ENCODE data around the gene STK10. TPM values are rescaled to one million over a fixed set of nuclear protein-coding genes. Genes with fewer than 3 reads are reported as not detected.

STK10 gene
- total RNA-seq, 2 donors from 2014 or later: 14.3 to 17.9 TPM

DNA sequence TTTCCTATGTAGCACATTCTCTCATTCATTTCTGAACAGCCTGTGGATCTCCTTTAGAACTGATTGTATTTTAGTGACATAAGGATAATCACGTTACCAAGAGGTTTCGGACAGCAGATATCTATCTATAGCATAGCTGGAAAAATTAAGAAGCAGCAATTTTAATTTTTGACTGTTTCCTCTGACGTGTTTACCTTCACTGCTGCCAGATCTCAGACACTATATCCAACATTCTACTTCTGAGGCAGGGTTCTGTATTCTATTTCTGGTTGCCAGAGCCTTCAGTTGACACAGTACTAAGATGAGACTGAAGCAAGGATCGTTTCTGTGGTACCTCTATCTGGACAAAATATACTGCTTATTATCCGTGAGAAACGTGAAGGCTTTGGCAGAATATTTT, 5.8 kb upstream of the STK10 start, which contains the start of gene EFCAB9:
EFCAB9 (plus strand) TSS at position 301 of the 400 bp plus-strand sequence; CDS start at position 302, 1 bp downstream.
- no peak within 1 kb of the TSS for H3K9ac ChIP-seq (ENCODE audit: extremely low read depth, low read length, poor library complexity, severe bottlenecking)
- peaks cover 6% of the 10 kb centered on the region for H3K9me3 Mint-ChIP-seq
- DNase-seq: no peak
- H3K4me1 ChIP-seq (ENCODE audit: control insufficient read depth, insufficient read depth, low read length): no peaks in the 10 kb centered on the region
- H3K36me3 Mint-ChIP-seq (ENCODE audit: low read depth): no peaks in the 10 kb centered on the region
- WGBS, 2 experiments (ENCODE audit: insufficient coverage in 1 of 2, insufficient read length in 1 of 2): 89 to 93% methylated on average over 6 of the region's 6 CpGs
- H3K27me3 Mint-ChIP-seq (ENCODE audit: insufficient read depth): peaks cover 7% of the 10 kb centered on the region
- H3K4me3 Mint-ChIP-seq: no peak within 1 kb of the TSS
- TF ChIP-seq, protein P1, sequence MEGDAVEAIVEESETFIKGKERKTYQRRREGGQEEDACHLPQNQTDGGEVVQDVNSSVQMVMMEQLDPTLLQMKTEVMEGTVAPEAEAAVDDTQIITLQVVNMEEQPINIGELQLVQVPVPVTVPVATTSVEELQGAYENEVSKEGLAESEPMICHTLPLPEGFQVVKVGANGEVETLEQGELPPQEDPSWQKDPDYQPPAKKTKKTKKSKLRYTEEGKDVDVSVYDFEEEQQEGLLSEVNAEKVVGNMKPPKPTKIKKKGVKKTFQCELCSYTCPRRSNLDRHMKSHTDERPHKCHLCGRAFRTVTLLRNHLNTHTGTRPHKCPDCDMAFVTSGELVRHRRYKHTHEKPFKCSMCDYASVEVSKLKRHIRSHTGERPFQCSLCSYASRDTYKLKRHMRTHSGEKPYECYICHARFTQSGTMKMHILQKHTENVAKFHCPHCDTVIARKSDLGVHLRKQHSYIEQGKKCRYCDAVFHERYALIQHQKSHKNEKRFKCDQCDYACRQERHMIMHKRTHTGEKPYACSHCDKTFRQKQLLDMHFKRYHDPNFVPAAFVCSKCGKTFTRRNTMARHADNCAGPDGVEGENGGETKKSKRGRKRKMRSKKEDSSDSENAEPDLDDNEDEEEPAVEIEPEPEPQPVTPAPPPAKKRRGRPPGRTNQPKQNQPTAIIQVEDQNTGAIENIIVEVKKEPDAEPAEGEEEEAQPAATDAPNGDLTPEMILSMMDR (conservative IDR thresholded peaks at IDR 0.05): no peak
- H3K4me1 Mint-ChIP-seq: peaks cover 10% of the 10 kb centered on the region
- no peaks in the 10 kb centered on the region for H3K27me3 ChIP-seq (ENCODE audit: control insufficient read depth, insufficient read depth, low read length, poor library complexity, severe bottlenecking)
- H3K4me3 ChIP-seq (ENCODE audit: low read length): no peak within 1 kb of the TSS
- no peak within 1 kb of the TSS for H3K27ac Mint-ChIP-seq
- H3K27ac ChIP-seq (ENCODE audit: low read depth, low read length): no peak within 1 kb of the TSS
- H3K36me3 ChIP-seq (ENCODE audit: control insufficient read depth, insufficient read depth, low read length): no peaks in the 10 kb centered on the region
- no peaks in the 10 kb centered on the region for H3K9me3 ChIP-seq (ENCODE audit: control insufficient read depth, low read length)

DNA sequence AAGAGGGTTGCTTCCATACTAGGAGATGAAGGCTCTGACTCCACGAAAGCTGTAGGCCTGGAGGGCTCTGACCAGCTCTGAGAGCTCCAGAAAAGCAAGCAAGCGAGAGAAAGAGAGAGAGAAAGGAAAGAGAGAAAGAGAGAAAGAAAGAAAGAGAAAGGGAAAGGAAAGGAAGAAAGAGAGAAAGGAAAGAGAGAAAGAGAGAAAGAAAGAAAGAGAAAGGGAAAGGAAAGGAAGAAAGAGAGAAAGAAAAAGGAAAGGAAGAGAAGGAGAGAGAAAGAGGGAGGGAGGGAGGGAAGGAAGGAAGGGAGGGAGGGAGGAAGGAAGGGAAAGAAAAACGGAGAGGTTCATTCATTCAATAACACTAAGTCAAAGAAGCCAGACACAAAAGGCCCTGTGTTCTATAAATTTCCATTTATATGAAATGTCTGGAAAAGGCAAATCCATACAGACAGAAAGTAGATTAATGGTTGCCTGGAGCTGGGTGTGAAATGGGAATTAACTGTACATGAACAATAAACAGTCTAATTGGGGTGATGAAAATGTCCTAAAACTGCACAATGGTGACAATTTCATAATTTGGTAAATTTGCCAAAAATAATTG, 1.8 kb upstream of the STK10 start:
- Histone ChIP-seq H3K27me3 (ENCODE audit: control insufficient read depth, insufficient read depth, low read length, poor library complexity, severe bottlenecking) (no peaks in the 10 kb centered on the region), H3K36me3 (ENCODE audit: control insufficient read depth, insufficient read depth, low read length) (no peaks in the 10 kb centered on the region), H3K9ac (ENCODE audit: extremely low read depth, low read length, poor library complexity, severe bottlenecking) (peak overlapping the region; percentile 28), H3K27ac (ENCODE audit: low read depth, low read length) (peak overlapping the region; percentile 88), H3K4me3 (ENCODE audit: low read length) (peak overlapping the region; percentile 89), H3K9me3 (ENCODE audit: control insufficient read depth, low read length) (no peaks in the 10 kb centered on the region), H3K4me1 (ENCODE audit: control insufficient read depth, insufficient read depth, low read length) (no peaks in the 10 kb centered on the region)
- DNase-seq: peak; percentile 60
- TF ChIP-seq, protein P1 (conservative IDR thresholded peaks at IDR 0.05): no peak
- peak overlapping the region; percentile 79 for H3K4me3 Mint-ChIP-seq
- H3K9me3 Mint-ChIP-seq: no peaks in the 10 kb centered on the region
- H3K27me3 Mint-ChIP-seq (ENCODE audit: insufficient read depth): peaks cover 17% of the 10 kb centered on the region
- no peaks in the 10 kb centered on the region for H3K36me3 Mint-ChIP-seq (ENCODE audit: low read depth)
- peak overlapping the region; percentile 54 for H3K27ac Mint-ChIP-seq
- WGBS, 2 experiments (ENCODE audit: insufficient coverage in 1 of 2, insufficient read length in 1 of 2): 49 to 56% methylated on average over 2 of the region's 3 CpGs
- peaks cover 16% of the 10 kb centered on the region for H3K4me1 Mint-ChIP-seq

DNA sequence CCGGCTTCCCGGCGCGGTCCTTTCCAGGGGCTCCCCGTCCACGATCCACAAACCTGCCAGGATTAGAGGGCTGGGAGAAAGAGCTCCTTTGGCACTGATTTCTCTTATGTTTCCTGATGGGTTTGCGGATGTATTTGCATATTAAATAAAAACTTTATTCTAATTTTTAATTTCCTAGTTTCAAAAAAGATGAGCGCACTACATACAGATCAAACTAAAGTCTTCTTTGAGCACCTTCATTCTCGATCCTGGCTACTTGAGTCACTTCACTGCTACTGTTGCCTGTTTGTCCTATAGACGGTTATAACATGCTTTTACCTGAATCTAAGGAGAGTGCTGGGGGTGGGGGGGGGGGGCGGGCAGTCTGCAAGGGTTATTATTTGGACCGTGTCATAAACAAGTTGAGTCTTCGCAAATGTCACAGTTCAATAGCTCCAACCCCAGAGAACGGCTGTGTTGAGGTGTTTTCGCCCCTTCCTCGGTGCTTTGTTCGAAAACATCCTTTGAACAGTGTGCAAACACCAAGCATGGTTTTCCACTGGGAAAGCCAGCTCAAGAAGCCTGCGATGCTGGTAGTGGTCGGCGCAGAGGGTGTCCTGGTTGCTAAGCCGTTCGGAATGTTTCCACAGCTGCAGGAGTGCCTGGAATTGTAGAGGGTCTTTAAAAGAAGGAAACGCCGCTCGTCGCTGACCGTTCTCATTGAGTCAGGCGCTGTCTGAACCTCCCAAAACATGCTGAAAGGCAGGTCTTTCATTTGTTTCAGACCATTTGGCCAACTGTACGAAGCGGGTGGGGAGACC, 1.1 kb upstream of the STK10 start:
- H3K4me3 Mint-ChIP-seq: peak overlapping the region; percentile 79
- WGBS, 2 experiments (ENCODE audit: insufficient coverage in 1 of 2, insufficient read length in 1 of 2): 10 to 17% methylated on average over 15 to 28 of the region's 30 CpGs

More for the DNA sequence above, 1.1 kb upstream of the STK10 start:
- TF ChIP-seq, protein P1 (conservative IDR thresholded peaks at IDR 0.05): no peak
- no peaks in the 10 kb centered on the region for H3K27me3 ChIP-seq (ENCODE audit: control insufficient read depth, insufficient read depth, low read length, poor library complexity, severe bottlenecking)
- peaks cover 3% of the 10 kb centered on the region for H3K4me1 ChIP-seq (ENCODE audit: control insufficient read depth, insufficient read depth, low read length)
- H3K9me3 ChIP-seq (ENCODE audit: control insufficient read depth, low read length): no peaks in the 10 kb centered on the region
- H3K36me3 ChIP-seq (ENCODE audit: control insufficient read depth, insufficient read depth, low read length): no peaks in the 10 kb centered on the region
- peak overlapping the region; percentile 88 for H3K27ac ChIP-seq (ENCODE audit: low read depth, low read length)
- no peaks in the 10 kb centered on the region for H3K36me3 Mint-ChIP-seq (ENCODE audit: low read depth)
- H3K4me3 ChIP-seq (ENCODE audit: low read length): peak overlapping the region; percentile 89
- H3K27ac Mint-ChIP-seq: peak overlapping the region; percentile 54
- peaks cover 17% of the 10 kb centered on the region for H3K27me3 Mint-ChIP-seq (ENCODE audit: insufficient read depth)
- no peaks in the 10 kb centered on the region for H3K9me3 Mint-ChIP-seq
- peak; percentile 88 for DNase-seq
- H3K4me1 Mint-ChIP-seq: peaks cover 16% of the 10 kb centered on the region
- H3K9ac ChIP-seq (ENCODE audit: extremely low read depth, low read length, poor library complexity, severe bottlenecking): peak overlapping the region; percentile 28
